C4-2B (cell line): Measurements from ENCODE around the gene IAH1.
A peak's percentile ranks its signal among the peaks of the same experiment; 100 is the strongest.

Experiments used
- H3K27ac ChIP-seq: fragments of 450-650 bp; 2 replicates; pipeline ENCODE4 v1.5.1; 2017
- ZFX ChIP-seq: fragments of 450-650 bp; IDR thresholded peaks from 2 replicates; pipeline ENCODE4 v1.6.1; 2017
- TF ChIP-seq, protein P1 (sequence below): fragments of 450-650 bp; conservative IDR thresholded peaks from 2 replicates; pipeline ENCODE4 v1.5.1; 2017; ENCODE audit warnings: mild to moderate bottlenecking

The IAH1 gene, protein sequence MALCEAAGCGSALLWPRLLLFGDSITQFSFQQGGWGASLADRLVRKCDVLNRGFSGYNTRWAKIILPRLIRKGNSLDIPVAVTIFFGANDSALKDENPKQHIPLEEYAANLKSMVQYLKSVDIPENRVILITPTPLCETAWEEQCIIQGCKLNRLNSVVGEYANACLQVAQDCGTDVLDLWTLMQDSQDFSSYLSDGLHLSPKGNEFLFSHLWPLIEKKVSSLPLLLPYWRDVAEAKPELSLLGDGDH

DNA sequence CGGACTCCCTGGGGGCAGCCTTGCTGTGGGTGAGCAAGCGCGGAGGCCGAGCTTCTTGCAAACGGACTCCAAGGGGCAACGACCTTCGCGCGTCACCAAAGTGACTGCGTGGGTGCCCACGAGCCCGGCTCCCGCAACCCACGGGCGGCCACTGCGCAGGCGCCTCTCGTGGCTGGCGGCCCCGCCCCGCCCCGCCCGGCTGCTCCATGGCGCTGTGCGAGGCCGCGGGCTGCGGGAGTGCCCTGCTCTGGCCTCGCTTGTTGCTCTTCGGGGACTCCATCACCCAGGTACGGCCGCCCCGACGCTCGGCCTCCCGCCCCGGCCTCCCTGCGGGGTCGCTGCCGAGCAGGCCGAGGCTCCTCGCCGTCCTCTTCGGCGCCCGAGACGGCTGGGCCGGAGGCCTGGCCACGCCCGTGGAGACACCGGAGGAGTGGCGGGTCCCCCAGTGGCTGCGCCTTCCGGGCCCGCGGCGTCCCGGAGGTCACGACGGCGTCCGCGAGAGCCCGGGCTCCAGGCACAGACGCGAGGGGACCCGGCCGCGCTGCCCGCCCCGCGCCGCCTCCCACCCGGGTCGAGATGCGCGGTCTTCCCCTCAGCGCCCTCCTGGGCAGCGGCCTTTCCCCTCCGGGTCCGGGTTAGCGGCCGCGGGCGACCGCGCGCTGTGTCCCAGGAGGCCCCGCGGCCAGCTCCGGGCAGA, at the start of gene IAH1:
IAH1 (plus strand) TSS at position 191 of the 697 bp plus-strand sequence; CDS start at position 207, 16 bp downstream.
- H3K27ac ChIP-seq, result peak within 1 kb of the TSS; percentile 93
- TF ChIP-seq, protein P1, sequence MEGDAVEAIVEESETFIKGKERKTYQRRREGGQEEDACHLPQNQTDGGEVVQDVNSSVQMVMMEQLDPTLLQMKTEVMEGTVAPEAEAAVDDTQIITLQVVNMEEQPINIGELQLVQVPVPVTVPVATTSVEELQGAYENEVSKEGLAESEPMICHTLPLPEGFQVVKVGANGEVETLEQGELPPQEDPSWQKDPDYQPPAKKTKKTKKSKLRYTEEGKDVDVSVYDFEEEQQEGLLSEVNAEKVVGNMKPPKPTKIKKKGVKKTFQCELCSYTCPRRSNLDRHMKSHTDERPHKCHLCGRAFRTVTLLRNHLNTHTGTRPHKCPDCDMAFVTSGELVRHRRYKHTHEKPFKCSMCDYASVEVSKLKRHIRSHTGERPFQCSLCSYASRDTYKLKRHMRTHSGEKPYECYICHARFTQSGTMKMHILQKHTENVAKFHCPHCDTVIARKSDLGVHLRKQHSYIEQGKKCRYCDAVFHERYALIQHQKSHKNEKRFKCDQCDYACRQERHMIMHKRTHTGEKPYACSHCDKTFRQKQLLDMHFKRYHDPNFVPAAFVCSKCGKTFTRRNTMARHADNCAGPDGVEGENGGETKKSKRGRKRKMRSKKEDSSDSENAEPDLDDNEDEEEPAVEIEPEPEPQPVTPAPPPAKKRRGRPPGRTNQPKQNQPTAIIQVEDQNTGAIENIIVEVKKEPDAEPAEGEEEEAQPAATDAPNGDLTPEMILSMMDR, result no peak; the same call in 1 of the 2 replicates
- TF ChIP-seq ZFX, result peak; percentile 97

DNA sequence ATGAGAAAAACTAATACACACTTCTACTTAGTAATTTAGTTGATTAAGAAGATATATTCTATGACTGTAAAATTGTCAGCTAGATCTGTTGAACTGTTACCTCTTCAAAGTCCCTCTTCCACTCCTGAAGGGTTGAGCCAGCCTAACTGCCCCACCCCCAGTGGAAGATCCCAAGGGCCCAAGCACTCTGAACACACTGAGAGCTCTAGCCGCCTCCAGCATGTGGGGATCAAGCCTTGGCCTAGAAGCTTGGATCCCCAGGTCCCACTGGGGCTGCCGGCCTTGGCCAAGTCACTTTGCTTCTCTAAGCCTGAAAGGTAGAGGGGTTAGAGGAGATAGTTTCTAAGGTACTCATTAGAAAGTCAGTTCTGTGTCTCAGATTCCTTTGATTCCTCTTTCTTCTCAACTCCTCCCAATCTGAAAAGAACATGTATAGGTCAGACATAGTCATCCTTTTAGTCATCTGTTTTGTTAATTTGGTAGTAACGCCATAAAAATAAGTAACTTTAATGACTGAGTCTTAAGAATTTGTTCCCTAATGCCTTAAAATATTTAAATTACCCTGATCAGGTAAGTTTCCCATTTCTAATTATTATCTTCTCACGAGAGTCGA, 45.3 kb upstream of the IAH1 start:
- TF ChIP-seq, protein P1, result no peak
- TF ChIP-seq ZFX, result no peak
- H3K27ac ChIP-seq, result no peak overlapping the region

DNA sequence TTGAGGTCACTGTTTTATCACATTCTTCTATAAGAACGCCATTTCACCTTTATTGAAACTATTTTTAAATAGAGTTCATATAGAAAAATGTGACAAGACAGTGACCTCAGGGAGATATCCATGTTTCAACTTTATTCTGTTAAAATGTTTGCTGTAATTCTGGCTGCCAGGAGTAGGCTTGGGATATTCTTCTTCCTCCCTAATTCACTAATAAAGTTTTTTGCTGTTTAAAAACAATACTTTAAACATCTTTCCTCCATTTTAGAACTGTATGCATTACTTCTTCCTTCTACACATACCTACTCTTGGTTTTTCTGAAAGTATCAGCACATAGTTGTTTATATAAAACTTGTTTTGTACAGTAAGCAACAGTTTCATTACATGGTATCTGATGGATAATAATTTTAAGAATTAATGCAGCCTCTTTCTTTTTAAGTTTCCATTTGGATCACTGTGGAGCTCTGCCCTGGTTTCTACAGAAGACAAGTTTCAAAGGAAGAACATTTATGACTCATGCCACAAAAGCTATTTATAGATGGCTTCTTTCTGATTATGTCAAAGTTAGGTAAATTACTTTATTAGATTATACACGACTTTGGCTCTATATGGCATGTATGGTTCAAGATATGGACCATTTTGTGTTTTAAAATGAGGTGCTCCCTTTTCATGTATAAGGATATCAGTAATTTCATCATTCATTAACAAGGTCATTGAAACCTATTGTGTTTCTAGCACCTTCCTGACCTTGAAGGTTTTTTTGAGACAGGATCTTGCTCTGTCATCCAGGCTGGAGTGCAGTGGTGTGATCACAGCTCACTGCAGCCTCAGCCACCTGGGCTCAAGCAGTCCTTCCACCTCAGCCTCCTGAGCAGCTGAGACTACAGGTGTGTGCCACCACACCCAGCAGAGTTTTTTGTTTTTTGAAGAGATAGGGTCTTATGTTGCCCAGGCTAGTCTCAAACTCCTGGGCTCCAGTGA, 43.7 kb upstream of the IAH1 start:
- H3K27ac ChIP-seq, result no peak overlapping the region

DNA sequence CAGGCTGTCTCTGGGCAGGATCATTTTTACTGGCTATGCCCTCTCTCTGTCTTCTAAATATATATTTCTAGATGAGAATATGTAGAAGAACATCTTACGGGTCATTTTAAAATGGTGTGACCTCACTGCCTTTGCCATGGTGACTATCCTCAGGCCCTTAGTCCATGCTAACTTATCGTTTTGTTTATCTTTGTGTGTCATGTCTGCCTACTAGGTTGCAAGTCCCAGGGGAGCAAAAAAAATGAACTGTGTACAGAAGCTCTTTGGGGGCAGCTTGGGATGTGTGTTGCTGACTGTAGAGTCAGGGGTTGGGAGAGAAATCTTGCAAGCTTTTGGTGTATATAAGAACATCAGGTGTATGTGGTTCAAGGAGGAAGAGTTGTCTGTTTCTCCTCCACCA, 39.9 kb upstream of the IAH1 start:
- TF ChIP-seq ZFX, result no peak
- TF ChIP-seq, protein P1, result no peak
- H3K27ac ChIP-seq, result no peak overlapping the region

More for the DNA sequence above, 43.7 kb upstream of the IAH1 start:
- no peak for TF ChIP-seq ZFX
- TF ChIP-seq, protein P1, result no peak

DNA sequence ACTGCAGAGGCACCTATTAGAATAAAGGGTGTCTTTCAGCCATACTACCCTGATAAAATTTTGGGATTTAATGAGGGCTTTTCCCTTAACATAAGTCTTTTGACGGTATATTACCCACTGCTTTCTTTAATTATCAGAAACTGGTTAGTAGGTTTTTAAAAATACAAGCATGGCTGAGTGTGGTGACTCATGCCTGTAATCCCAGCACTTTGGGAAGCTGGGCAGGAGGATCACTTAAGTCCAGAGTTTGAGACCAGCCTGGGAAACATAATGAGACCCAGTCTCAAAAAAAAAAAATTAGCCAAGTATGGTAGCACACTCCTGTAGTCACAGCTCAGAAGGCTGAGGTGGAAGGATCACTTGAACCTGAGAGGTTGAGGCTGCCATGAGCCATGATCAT, 34.8 kb upstream of the IAH1 start:
- TF ChIP-seq, protein P1, result no peak
- no peak for TF ChIP-seq ZFX
- H3K27ac ChIP-seq, result no peak overlapping the region

DNA sequence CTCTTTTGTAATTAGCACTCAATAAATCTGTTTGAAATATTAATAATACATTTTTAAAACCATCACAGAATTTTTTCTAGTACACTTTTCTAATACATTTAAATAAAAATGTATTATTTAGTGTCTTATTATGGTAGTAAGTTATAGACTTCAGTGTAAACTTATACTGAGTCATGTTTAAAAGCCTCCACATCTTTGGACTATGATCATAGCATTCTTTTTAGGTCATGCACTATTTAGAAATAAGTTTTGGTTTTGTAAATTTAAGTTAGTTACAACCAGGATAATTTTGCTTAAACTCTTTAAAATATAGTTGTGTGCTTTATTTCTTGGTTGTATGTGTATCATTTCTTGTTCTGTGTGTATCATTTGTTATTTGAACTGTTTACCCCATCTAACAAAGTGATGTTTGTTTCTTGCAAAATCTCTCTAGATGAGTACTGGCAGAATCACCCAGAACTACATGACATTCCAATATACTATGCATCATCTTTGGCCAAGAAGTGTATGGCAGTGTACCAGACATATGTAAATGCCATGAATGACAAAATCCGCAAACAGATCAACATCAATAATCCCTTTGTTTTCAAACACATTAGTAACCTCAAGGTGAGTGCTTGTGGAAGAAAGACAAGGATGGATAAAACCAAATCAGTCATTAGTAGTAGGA, 34.2 kb upstream of the IAH1 start:
- TF ChIP-seq, protein P1, result no peak
- TF ChIP-seq ZFX, result no peak
- H3K27ac ChIP-seq, result no peak overlapping the region
